Prostate gland (tissue), 2 donors: ENCODE results near the gene POLR1A. TPM values are rescaled to one million over a fixed set of nuclear protein-coding genes. Genes with fewer than 3 reads are reported as not detected.
A peak's percentile ranks its signal among the peaks of the same experiment; 100 is the strongest.

Experiments used
- DNase-seq: peaks from one replicate; pipeline ENCODE4 v3.0.0-alpha.2; 2019; ENCODE audit warnings: low spot score
- H3K27ac ChIP-seq, 2 donors: fragments of 200-600 bp; sonication (generic); 2 replicates each; pipeline ENCODE4 v1.5.1; 2017 to 2019
- H3K27me3 ChIP-seq: fragments of 200-600 bp; sonication (generic); replicated peaks from 2 replicates; pipeline ENCODE4 v1.5.1; 2019; ENCODE audit not compliant: insufficient read depth
- H3K36me3 ChIP-seq, 2 donors: fragments of 200-600 bp; sonication (generic); 1 replicate in 1 of 2; 2 replicates in 1 of 2; pipeline versions ENCODE4 v1.5.1 to v1.8.1; 2017 to 2019
- H3K4me1 ChIP-seq: fragments of 200-600 bp; sonication (generic); replicated peaks from 2 replicates; pipeline ENCODE4 v1.5.1; 2019
- H3K4me3 ChIP-seq, 2 donors: fragments of 200-600 bp; sonication (generic); 2 replicates each; pipeline ENCODE4 v1.5.1; 2017 to 2019
- H3K9me3 ChIP-seq: fragments of 200-600 bp; sonication (generic); 2 replicates; pipeline ENCODE4 v1.5.1; 2017
- CTCF ChIP-seq, 4 experiments: fragments of 200-600 bp in 2 of 4; fragments of 450-650 bp in 2 of 4; sonication (generic) in 2 of 4; IDR thresholded peaks; 1 replicate in 3 of 4; 2 replicates in 1 of 4; pipeline ENCODE4 v1.5.1; 2016 to 2019; ENCODE audit warnings: antibody characterized with exemption in 4 of 4, mild to moderate bottlenecking in 2 of 4, moderate library complexity in 2 of 4
- POLR2A ChIP-seq: fragments of 450-650 bp; IDR thresholded peaks from one replicate; pipeline ENCODE4 v1.6.1; 2016; ENCODE audit warnings: antibody characterized with exemption, mild to moderate bottlenecking
- POLR2AphosphoS5 ChIP-seq: sonication (generic); formaldehyde crosslinking; IDR thresholded peaks from one replicate; pipeline ENCODE4 v1.6.1; 2017; ENCODE audit warnings: antibody characterized with exemption
- WGBS: methylation state at CpG from one replicate; pipeline ENCODE4 v1.1.5; 2018; 5-methylcytosine and 5-hydroxymethylcytosine counted together
- intact Hi-C: fragments of 100-400 bp; cut with DNase I; formaldehyde crosslinking; loops from one replicate; pipeline ENCODE4 v1.14.2; 2022
- small RNA-seq, 2 donors: library from RNA; depleted of rRNA; stranded (forward); fragments of <200 nt; gene quantifications; one replicate each; pipeline ENCODE3, GENCODE V24; 2016
- total RNA-seq, 2 donors: library from RNA; depleted of rRNA; stranded (reverse); fragments of >200 nt; gene quantifications; one replicate each; pipeline ENCODE4 v1.1.0, GENCODE V29; 2016

POLR1A gene
- total RNA-seq, 2 donors from 2014 or later, result 13.0 to 27.4 TPM

- no peaks in the 10 kb centered on the region for H3K36me3 ChIP-seq
- no peak for DNase-seq
- peak overlapping the region in 1 of 2 donors; percentile 20 for H3K27ac ChIP-seq
- intact Hi-C loops, result no loop called here
- H3K27me3 ChIP-seq, result no peaks in the 10 kb centered on the region
- no peak overlapping the region for H3K4me3 ChIP-seq
- 69% methylated on average over 4 of the region's 4 CpGs for WGBS
- peaks cover 2% of the 10 kb centered on the region for H3K4me1 ChIP-seq
- TF ChIP-seq POLR2AphosphoS5 (no peak), CTCF (IDR thresholded peaks at IDR 0.05) (no peak), POLR2A (no peak)
- H3K9me3 ChIP-seq, result no peaks in the 10 kb centered on the region
Observed at GRCh38 chr2:85975581-85975980, 130.1 kb downstream of the POLR1A start.

GRCh38 chr2:85974390-85974789, 131.3 kb downstream of the POLR1A start:
- no peaks in the 10 kb centered on the region for H3K9me3 ChIP-seq
- 25% methylated on average over 1 of the region's 1 CpG for WGBS
- H3K4me1 ChIP-seq, result peaks cover 2% of the 10 kb centered on the region
- intact Hi-C loops, result no loop called here
- peak overlapping the region in 1 of 2 donors; percentile 20 for H3K27ac ChIP-seq
- DNase-seq, result peak; percentile 61
- no peaks in the 10 kb centered on the region for H3K27me3 ChIP-seq
- TF ChIP-seq POLR2AphosphoS5 (peak; percentile 77), POLR2A (no peak)
- no peak overlapping the region for H3K4me3 ChIP-seq
- no peaks in the 10 kb centered on the region for H3K36me3 ChIP-seq

GRCh38 chr2:85972355-85972754, 133.3 kb downstream of the POLR1A start:
- H3K36me3 ChIP-seq, result no peaks in the 10 kb centered on the region
- WGBS, result 32% methylated on average over 1 of the region's 1 CpG
- intact Hi-C loops, result no loop called here
- H3K27me3 ChIP-seq, result no peaks in the 10 kb centered on the region
- no peak for TF ChIP-seq CTCF (IDR thresholded peaks at IDR 0.05)
- no peak for TF ChIP-seq POLR2AphosphoS5
- TF ChIP-seq POLR2A, result no peak
- H3K9me3 ChIP-seq, result no peaks in the 10 kb centered on the region
- DNase-seq, result no peak
- H3K4me3 ChIP-seq, result no peak overlapping the region
- H3K27ac ChIP-seq, result no peak overlapping the region
- H3K4me1 ChIP-seq, result peaks cover 2% of the 10 kb centered on the region

- intact Hi-C loops, result no loop called here
- Histone ChIP-seq H3K4me1 (peaks cover 2% of the 10 kb centered on the region), H3K27me3 (no peaks in the 10 kb centered on the region), H3K4me3 (no peak overlapping the region), H3K9me3 (no peaks in the 10 kb centered on the region), H3K27ac (no peak overlapping the region), H3K36me3 (no peaks in the 10 kb centered on the region)
- TF ChIP-seq POLR2A (no peak), POLR2AphosphoS5 (no peak), CTCF (IDR thresholded peaks at IDR 0.05) (no peak)
- DNase-seq, result no peak
Observed at GRCh38 chr2:85971366-85971765, 134.3 kb downstream of the POLR1A start.

Small RNAs within 50 kb of the gene (small RNA-seq; reads per million reads assigned to genes)
- 12,547 to 29,019 reads per million in 2 donors for gene SNORD94

Other genes with a start within 250 kb of the POLR1A start
- 10 to 100 TPM; 24.7 to 38.6 TPM for gene ST3GAL5, start 216.9 kb downstream of the POLR1A start, total RNA-seq
- 10 to 100 TPM; 64.1 to 95.1 TPM for gene PTCD3, start 349 bp upstream of the POLR1A start, total RNA-seq
- gene IMMT, start 89.6 kb upstream of the POLR1A start, total RNA-seq, result 10 to 100 TPM; 32.6 to 52.5 TPM
- 10 to 100 TPM; 20.7 to 24.7 TPM for gene MRPL35, start 93.6 kb upstream of the POLR1A start, total RNA-seq
- gene REEP1, start 231.7 kb upstream of the POLR1A start, total RNA-seq, result 100 to 1,000 TPM in 1 of 2 donors, 1 to 10 TPM in 1; 6.6 to 224 TPM